Neutrophil (primary cell): Measurements from ENCODE around the gene GAK.

Source experiments
- H3K27ac ChIP-seq: fragments of 200-600 bp; sonication (generic); 2 replicates; pipeline ENCODE4 v1.5.1; 2016; ENCODE audit warnings: mild to moderate bottlenecking, moderate library complexity
- H3K27me3 ChIP-seq: fragments of 200-600 bp; sonication (generic); 2 replicates; pipeline ENCODE4 v1.6.0; 2016; ENCODE audit warnings: mild to moderate bottlenecking
- H3K36me3 ChIP-seq: fragments of 200-600 bp; sonication (generic); 2 replicates; pipeline ENCODE4 v1.5.1; 2017
- H3K4me1 ChIP-seq, 2 experiments: fragments of 200-600 bp in 1 of 2; sonication (generic) in 1 of 2; 1 replicate in 1 of 2; 2 replicates in 1 of 2; pipeline versions ENCODE4 v1.5.1 to v1.6.1; 2013 to 2016; ENCODE audit warnings: low read depth in 1 of 2, low read length in 1 of 2, mild to moderate bottlenecking in 1 of 2, moderate library complexity in 1 of 2; ENCODE audit not compliant: control insufficient read depth in 1 of 2, insufficient read depth in 1 of 2
- H3K4me3 ChIP-seq, 2 experiments: fragments of 200-600 bp in 1 of 2; sonication (generic) in 1 of 2; 1 replicate in 1 of 2; 2 replicates in 1 of 2; pipeline ENCODE4 v1.5.1; 2013 to 2016; ENCODE audit warnings: low read depth in 1 of 2, low read length in 1 of 2, mild to moderate bottlenecking in 1 of 2, moderate library complexity in 1 of 2
- H3K9me3 ChIP-seq: fragments of 200-600 bp; sonication (generic); 2 replicates; pipeline ENCODE4 v1.5.1; 2016
- TF ChIP-seq, protein P1 (sequence below): fragments of 200-600 bp; sonication (generic); IDR thresholded peaks from 2 replicates; pipeline ENCODE4 v1.5.1; 2016; ENCODE audit warnings: antibody characterized with exemption

GAK gene

DNA sequence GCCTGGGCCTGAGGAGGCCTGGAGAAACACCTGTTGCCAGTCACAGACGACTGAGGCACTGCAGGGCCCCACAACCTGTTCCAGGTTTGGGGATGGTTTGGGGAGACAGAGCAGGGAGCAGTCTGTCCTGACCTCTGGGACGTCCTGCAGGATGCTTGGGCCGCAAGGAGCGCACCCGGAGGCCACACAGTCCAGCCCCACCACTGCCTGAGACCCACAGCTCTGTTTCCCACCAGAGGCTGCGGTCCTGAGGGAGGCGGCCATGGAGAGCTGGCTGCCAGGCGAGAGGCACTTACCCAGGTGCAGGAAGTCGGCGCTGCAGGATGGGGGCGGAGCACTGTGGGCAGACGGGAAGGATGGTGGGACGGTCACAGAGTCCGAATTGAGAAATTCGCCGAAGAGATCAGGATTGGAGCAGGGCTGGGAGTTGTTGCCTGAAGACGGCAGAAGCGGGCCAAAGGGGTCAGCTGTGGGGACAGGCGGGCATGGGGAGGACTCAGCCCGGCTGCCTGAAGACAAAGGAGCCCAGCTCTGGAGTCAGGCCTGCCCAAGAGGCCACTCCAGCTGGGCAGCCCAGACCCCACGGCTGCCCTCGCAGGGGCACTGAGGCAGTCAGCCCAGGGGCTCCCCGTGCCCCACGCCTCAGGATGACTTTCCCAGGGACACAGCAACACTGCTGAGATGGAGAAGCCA lies 65.9 kb downstream of the GAK start:
- TF ChIP-seq, protein P1, sequence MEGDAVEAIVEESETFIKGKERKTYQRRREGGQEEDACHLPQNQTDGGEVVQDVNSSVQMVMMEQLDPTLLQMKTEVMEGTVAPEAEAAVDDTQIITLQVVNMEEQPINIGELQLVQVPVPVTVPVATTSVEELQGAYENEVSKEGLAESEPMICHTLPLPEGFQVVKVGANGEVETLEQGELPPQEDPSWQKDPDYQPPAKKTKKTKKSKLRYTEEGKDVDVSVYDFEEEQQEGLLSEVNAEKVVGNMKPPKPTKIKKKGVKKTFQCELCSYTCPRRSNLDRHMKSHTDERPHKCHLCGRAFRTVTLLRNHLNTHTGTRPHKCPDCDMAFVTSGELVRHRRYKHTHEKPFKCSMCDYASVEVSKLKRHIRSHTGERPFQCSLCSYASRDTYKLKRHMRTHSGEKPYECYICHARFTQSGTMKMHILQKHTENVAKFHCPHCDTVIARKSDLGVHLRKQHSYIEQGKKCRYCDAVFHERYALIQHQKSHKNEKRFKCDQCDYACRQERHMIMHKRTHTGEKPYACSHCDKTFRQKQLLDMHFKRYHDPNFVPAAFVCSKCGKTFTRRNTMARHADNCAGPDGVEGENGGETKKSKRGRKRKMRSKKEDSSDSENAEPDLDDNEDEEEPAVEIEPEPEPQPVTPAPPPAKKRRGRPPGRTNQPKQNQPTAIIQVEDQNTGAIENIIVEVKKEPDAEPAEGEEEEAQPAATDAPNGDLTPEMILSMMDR = no peak
- H3K4me3 ChIP-seq = no peak overlapping the region
- H3K9me3 ChIP-seq = no peaks in the 10 kb centered on the region
- no peak overlapping the region for H3K27ac ChIP-seq
- H3K27me3 ChIP-seq = no peaks in the 10 kb centered on the region
- no peaks in the 10 kb centered on the region for H3K4me1 ChIP-seq
- H3K36me3 ChIP-seq = peaks cover 100% of the 10 kb centered on the region

DNA sequence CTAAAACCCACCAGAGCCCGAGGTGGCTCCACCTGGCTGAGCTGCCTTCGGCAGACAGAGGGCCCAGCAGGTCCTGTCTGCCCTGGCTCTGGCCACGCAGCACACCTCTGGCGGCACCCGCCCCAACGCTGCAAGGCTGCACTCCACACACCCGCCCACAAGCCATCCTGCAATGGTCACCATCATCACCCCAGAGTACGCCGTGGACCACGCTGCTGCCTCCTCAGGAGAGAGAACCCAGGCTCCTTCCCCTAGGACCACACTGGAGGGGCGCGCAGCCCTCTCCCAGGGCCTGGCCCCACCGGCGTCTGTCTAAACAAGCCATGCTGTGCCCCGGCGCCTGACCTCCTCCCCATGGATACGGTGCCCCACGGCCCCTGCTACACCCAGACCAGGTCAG lies 66.5 kb downstream of the GAK start:
- TF ChIP-seq, protein P1 = no peak
- peaks cover 100% of the 10 kb centered on the region for H3K36me3 ChIP-seq

DNA sequence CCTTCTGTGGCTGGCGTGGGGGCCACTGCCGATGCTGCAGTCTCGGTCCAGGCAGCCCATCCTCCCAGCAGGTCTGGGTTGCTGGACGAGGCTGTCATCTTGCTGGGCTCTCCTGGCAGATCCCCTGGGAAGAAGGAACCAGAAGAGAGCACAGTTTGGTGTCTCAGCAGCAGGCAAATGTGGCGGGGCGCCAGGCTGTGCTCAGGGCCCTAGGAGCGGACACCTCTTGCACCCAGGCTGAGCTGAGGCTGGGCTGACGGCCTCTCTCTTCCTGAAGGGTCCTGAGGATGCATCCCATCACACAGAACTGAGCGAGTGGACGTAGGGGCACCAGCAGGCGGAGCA lies 67.0 kb downstream of the GAK start:
- no peak overlapping the region for H3K4me3 ChIP-seq
- no peaks in the 10 kb centered on the region for H3K9me3 ChIP-seq
- H3K4me1 ChIP-seq = no peaks in the 10 kb centered on the region
- H3K27me3 ChIP-seq = no peaks in the 10 kb centered on the region
- TF ChIP-seq, protein P1 = no peak
- H3K36me3 ChIP-seq = peaks cover 100% of the 10 kb centered on the region
- H3K27ac ChIP-seq = no peak overlapping the region

More for the DNA sequence above, 66.5 kb downstream of the GAK start:
- H3K27ac ChIP-seq = no peak overlapping the region
- no peak overlapping the region for H3K4me3 ChIP-seq
- no peaks in the 10 kb centered on the region for H3K27me3 ChIP-seq
- no peaks in the 10 kb centered on the region for H3K4me1 ChIP-seq
- no peaks in the 10 kb centered on the region for H3K9me3 ChIP-seq

DNA sequence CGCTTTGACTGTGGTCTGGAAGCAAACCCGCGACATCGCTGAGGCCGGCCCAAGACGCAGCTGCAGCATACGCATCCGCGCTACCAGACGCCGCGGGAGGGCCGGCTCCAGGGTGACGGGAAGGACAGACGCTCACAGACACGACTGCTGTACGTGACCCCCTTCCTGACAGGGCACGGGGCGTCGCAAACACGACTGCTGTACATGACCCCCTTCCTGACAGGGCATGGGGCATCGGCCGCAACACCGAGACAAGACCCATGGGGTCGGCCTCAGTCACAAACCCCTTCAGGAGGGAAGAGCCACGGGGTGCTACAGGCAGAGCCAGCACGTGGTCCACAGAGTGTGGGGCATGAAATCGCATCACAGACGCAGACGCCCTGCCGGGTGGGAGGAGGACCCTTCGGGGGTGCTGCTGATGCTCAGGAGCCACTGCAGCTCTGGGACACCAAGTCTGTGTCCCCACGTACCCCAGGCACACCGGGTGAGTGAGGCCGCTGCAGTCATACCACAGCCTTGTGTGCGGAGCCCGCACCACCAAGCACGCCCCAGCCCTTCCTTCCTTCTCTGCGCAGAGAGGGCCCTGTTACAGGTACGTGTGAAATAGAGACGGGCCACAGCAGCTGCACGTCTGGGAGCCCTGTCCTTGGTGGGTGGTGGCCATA lies 67.5 kb downstream of the GAK start:
- peaks cover 100% of the 10 kb centered on the region for H3K36me3 ChIP-seq
- no peak overlapping the region for H3K4me3 ChIP-seq
- no peaks in the 10 kb centered on the region for H3K4me1 ChIP-seq
- no peak overlapping the region for H3K27ac ChIP-seq
- no peaks in the 10 kb centered on the region for H3K9me3 ChIP-seq
- TF ChIP-seq, protein P1 = no peak
- no peaks in the 10 kb centered on the region for H3K27me3 ChIP-seq

DNA sequence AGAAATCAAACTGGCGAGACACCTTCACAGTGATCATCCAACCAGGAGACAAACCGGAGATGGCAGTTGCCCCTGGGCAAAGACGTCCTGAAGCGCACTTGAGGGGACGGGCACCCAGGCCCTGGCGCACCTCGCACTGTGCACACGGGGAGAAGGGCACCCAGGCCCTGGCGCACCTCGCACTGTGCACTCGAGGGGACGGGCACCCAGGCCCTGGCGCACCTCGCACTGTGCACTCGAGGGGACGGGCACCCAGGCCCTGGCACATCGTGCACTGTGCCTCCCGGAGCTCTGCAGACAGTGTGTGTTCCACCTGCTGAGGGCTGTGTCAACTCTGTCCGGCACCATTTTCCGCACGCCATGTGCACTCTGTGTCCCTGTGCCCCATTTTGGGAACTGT lies 71.6 kb downstream of the GAK start:
- Histone ChIP-seq H3K27ac (no peak overlapping the region), H3K27me3 (no peaks in the 10 kb centered on the region), H3K36me3 (peaks cover 100% of the 10 kb centered on the region), H3K4me1 (no peaks in the 10 kb centered on the region), H3K4me3 (no peak overlapping the region), H3K9me3 (no peaks in the 10 kb centered on the region)
- TF ChIP-seq, protein P1 = no peak
